H1 (cell line): ENCODE data around the gene KCTD4. TPM values are rescaled to one million over a fixed set of nuclear protein-coding genes. Genes with fewer than 3 reads are reported as not detected.

Source experiments
- CTCF ChIA-PET: fragments of 300-600 bp; sonication (Branson Sonifier 250); formaldehyde crosslinking; loops from one replicate; lab custom pipeline; 2021; ENCODE audit not compliant: partially characterized antibody; lab: Charles Lee
- POLR2A ChIA-PET: fragments of 300-600 bp; sonication (Branson Sonifier 250); formaldehyde crosslinking; loops from one replicate; lab custom pipeline; 2021; ENCODE audit warnings: inconsistent platforms; ENCODE audit not compliant: partially characterized antibody; lab: Charles Lee
- DNase-seq, 2 experiments: peaks; one replicate each; pipeline versions ENCODE4 v3.0.0 to v3.0.0-alpha.2; 2010 to 2022; ENCODE audit warnings: low spot score in 2 of 2, low read depth in 1 of 2, mixed read lengths in 1 of 2
- FAIRE-seq: peaks from 2 replicates; lab custom pipeline; 2011; peaks lifted over from hg19 to GRCh38; lab: Jason Lieb, UNC
- H2AFZ ChIP-seq: 2 replicates; pipeline ENCODE4 v1.8.1; 2012; ENCODE audit warnings: low read length, inconsistent platforms
- H2AK5ac ChIP-seq: 2 replicates; pipeline ENCODE4 v1.6.1; 2013; ENCODE audit warnings: low read depth, low read length
- H2BK120ac ChIP-seq: replicated peaks from 2 replicates; pipeline ENCODE3; 2013; ENCODE audit warnings: low read depth, low read length, inconsistent platforms
- H2BK12ac ChIP-seq: 2 replicates; pipeline ENCODE4 v1.6.1; 2013; ENCODE audit warnings: low read depth, low read length
- H2BK15ac ChIP-seq: 2 replicates; pipeline ENCODE4 v1.6.1; 2013; ENCODE audit warnings: low read length
- H2BK20ac ChIP-seq: 2 replicates; pipeline ENCODE4 v1.6.1; 2013; ENCODE audit warnings: low read length
- H2BK5ac ChIP-seq: 2 replicates; pipeline ENCODE4 v1.6.1; 2013; ENCODE audit warnings: low read depth, low read length
- H3K14ac ChIP-seq: 2 replicates; pipeline ENCODE4 v1.6.1; 2013; ENCODE audit warnings: inconsistent platforms; ENCODE audit not compliant: insufficient read length
- H3K18ac ChIP-seq: 2 replicates; pipeline ENCODE4 v1.6.1; 2013; ENCODE audit warnings: low read length; ENCODE audit errors: extremely low read depth
- H3K23ac ChIP-seq: 2 replicates; pipeline ENCODE4 v1.6.1; 2013; ENCODE audit warnings: inconsistent platforms; ENCODE audit not compliant: insufficient read length
- H3K23me2 ChIP-seq: 2 replicates; pipeline ENCODE4 v1.6.1; 2013; ENCODE audit warnings: low read depth, low read length
- H3K27ac ChIP-seq: 2 replicates; pipeline ENCODE4 v1.6.1; 2011; ENCODE audit warnings: low read depth, low read length, inconsistent platforms
- H3K27me3 ChIP-seq, 4 experiments: replicated peaks in 1 of 4; 1 replicate in 1 of 4; 2 replicates in 3 of 4; pipeline versions ENCODE4 v1.6.1 to v1.8.1; 2011 to 2013; ENCODE audit warnings: low read length in 3 of 4, mild to moderate bottlenecking in 3 of 4, inconsistent platforms in 2 of 4, mixed read lengths in 2 of 4, moderate library complexity in 1 of 4; ENCODE audit not compliant: control insufficient read depth in 3 of 4, insufficient read depth in 3 of 4; ENCODE audit errors: extremely low read depth in 1 of 4
- H3K36me3 ChIP-seq, 4 experiments: 2 replicates each; pipeline versions ENCODE4 v1.6.1 to v1.8.1; 2011 to 2013; ENCODE audit warnings: mild to moderate bottlenecking in 4 of 4, low read length in 3 of 4, moderate library complexity in 2 of 4, control low read depth in 1 of 4, inconsistent platforms in 1 of 4; ENCODE audit not compliant: insufficient read depth in 4 of 4, control insufficient read depth in 2 of 4
- H3K4ac ChIP-seq: replicated peaks from 2 replicates; pipeline ENCODE3; 2013; ENCODE audit warnings: low read length, low read depth, mixed read lengths, inconsistent platforms; ENCODE audit not compliant: insufficient read length
- H3K4me1 ChIP-seq, 4 experiments: replicated peaks in 1 of 4; 1 replicate in 1 of 4; 2 replicates in 3 of 4; pipeline versions ENCODE4 v1.6.1 to v1.8.1; 2011 to 2013; ENCODE audit warnings: low read length in 3 of 4, inconsistent platforms in 2 of 4, mixed read lengths in 1 of 4; ENCODE audit not compliant: insufficient read depth in 4 of 4, control insufficient read depth in 3 of 4
- H3K4me2 ChIP-seq, 2 experiments: 2 replicates each; pipeline versions ENCODE4 v1.6.1 to v1.8.1; 2011 to 2013; ENCODE audit warnings: low read depth in 2 of 2, low read length in 2 of 2, control low read depth in 1 of 2, inconsistent platforms in 1 of 2, mild to moderate bottlenecking in 1 of 2; ENCODE audit not compliant: insufficient read depth in 1 of 2
- H3K4me3 ChIP-seq, 4 experiments: fragments of 200-600, 300-600 bp in 1 of 4; sonication (generic), shearing (Covaris generic), sonication (Bioruptor Twin) in 1 of 4; 2 replicates each; pipeline versions ENCODE4 v1.5.1 to v1.8.1; 2011 to 2016; ENCODE audit warnings: low read length in 4 of 4, low read depth in 3 of 4, control low read depth in 2 of 4, inconsistent platforms in 2 of 4, mild to moderate bottlenecking in 2 of 4, mixed read lengths in 1 of 4, moderate library complexity in 1 of 4; ENCODE audit not compliant: insufficient read depth in 2 of 4; ENCODE audit errors: extremely low read depth in 1 of 4
- H3K56ac ChIP-seq: replicated peaks from 2 replicates; pipeline ENCODE3; 2013; ENCODE audit warnings: low read depth, mild to moderate bottlenecking, mixed read lengths, low read length, inconsistent platforms; ENCODE audit not compliant: insufficient read length
- H3K79me1 ChIP-seq: 2 replicates; pipeline ENCODE4 v1.6.1; 2013; ENCODE audit warnings: low read depth, low read length, control low read depth
- H3K79me2 ChIP-seq, 2 experiments: 2 replicates each; pipeline versions ENCODE4 v1.6.1 to v1.8.1; 2012 to 2013; ENCODE audit warnings: low read length in 2 of 2, mild to moderate bottlenecking in 2 of 2, inconsistent platforms in 1 of 2; ENCODE audit not compliant: insufficient read depth in 2 of 2, control insufficient read depth in 1 of 2
- H3K9ac ChIP-seq, 4 experiments: replicated peaks in 1 of 4; 1 replicate in 1 of 4; 2 replicates in 3 of 4; pipeline versions ENCODE4 v1.6.1 to v1.8.1; 2011 to 2013; ENCODE audit warnings: low read depth in 3 of 4, low read length in 3 of 4, control low read depth in 2 of 4, mild to moderate bottlenecking in 2 of 4, moderate library complexity in 2 of 4, inconsistent platforms in 1 of 4; ENCODE audit errors: extremely low read depth in 1 of 4
- H3K9me3 ChIP-seq, 2 experiments: 2 replicates each; pipeline versions ENCODE4 v1.6.1 to v1.8.1; 2012 to 2013; ENCODE audit warnings: mild to moderate bottlenecking in 2 of 2, moderate library complexity in 2 of 2, control low read depth in 1 of 2, inconsistent platforms in 1 of 2, low read depth in 1 of 2, low read length in 1 of 2, mixed read lengths in 1 of 2; ENCODE audit not compliant: insufficient read depth in 2 of 2
- H4K20me1 ChIP-seq, 2 experiments: replicated peaks in 1 of 2; 2 replicates each; pipeline versions ENCODE3 to v1.8.1; 2011 to 2013; ENCODE audit warnings: inconsistent platforms in 2 of 2, low read length in 2 of 2, mild to moderate bottlenecking in 1 of 2; ENCODE audit not compliant: insufficient read depth in 2 of 2, control insufficient read depth in 1 of 2
- H4K5ac ChIP-seq: 2 replicates; pipeline ENCODE4 v1.6.1; 2013; ENCODE audit warnings: low read length, low read depth, mixed read lengths, inconsistent platforms; ENCODE audit not compliant: insufficient read length
- H4K8ac ChIP-seq: 2 replicates; pipeline ENCODE4 v1.8.0; 2013; ENCODE audit warnings: mild to moderate bottlenecking, moderate library complexity, low read length, inconsistent platforms; ENCODE audit not compliant: insufficient read depth; ENCODE audit errors: extremely low read depth
- H4K91ac ChIP-seq: replicated peaks from 2 replicates; pipeline ENCODE3; 2013; ENCODE audit warnings: low read length, mixed read lengths, inconsistent platforms; ENCODE audit not compliant: insufficient read length
- CBX8 ChIP-seq: fragments of 300-800, 300-1000 bp; sonication (generic); IDR thresholded peaks from 2 replicates; pipeline ENCODE4 v1.7.1; 2016; ENCODE audit warnings: low read depth, low read length, borderline replicate concordance
- CHD2 ChIP-seq: IDR thresholded peaks from 2 replicates; pipeline ENCODE4 v1.6.1; 2012; ENCODE audit warnings: low read length, improper control_type of control experiment
- CREB1 ChIP-seq: IDR thresholded peaks from 2 replicates; pipeline ENCODE4 v1.6.1; 2012; ENCODE audit warnings: inconsistent platforms
- CTCF ChIP-seq, 3 experiments: IDR thresholded peaks; 1 replicate in 2 of 3; 2 replicates in 1 of 3; pipeline versions ENCODE4 v1.5.1 to v1.6.1; 2011; ENCODE audit warnings: low read length in 3 of 3, mild to moderate bottlenecking in 3 of 3, inconsistent platforms in 2 of 3, low read depth in 1 of 3, moderate library complexity in 1 of 3; ENCODE audit not compliant: insufficient read depth in 1 of 3; ENCODE audit errors: control extremely low read depth in 1 of 3
- POLR2AphosphoS5 ChIP-seq: IDR thresholded peaks from 2 replicates; pipeline ENCODE4 v1.6.1; 2011; ENCODE audit warnings: low read depth, low read length
- RFX5 ChIP-seq: IDR thresholded peaks from 2 replicates; pipeline ENCODE4 v1.6.1; 2011; ENCODE audit warnings: low read depth, low read length, improper control_type of control experiment, borderline replicate concordance
- SP2 ChIP-seq: IDR thresholded peaks from 2 replicates; pipeline ENCODE4 v1.6.1; 2012; ENCODE audit warnings: mild to moderate bottlenecking, low read length, inconsistent platforms
- SRF ChIP-seq: IDR thresholded peaks from 2 replicates; pipeline ENCODE4 v1.6.1; 2011; ENCODE audit warnings: mild to moderate bottlenecking, low read depth, low read length, moderate library complexity
- TBP ChIP-seq: IDR thresholded peaks from 2 replicates; pipeline ENCODE4 v1.6.1; 2011; ENCODE audit warnings: low read depth, low read length, improper control_type of control experiment
- TEAD4 ChIP-seq: IDR thresholded peaks from 2 replicates; pipeline ENCODE4 v1.6.1; 2012; ENCODE audit warnings: low read depth, low read length, inconsistent platforms, mixed read lengths
- YY1 ChIP-seq: IDR thresholded peaks from 2 replicates; pipeline ENCODE4 v1.6.1; 2011; ENCODE audit warnings: low read depth, mild to moderate bottlenecking, low read length
- WGBS, 2 experiments: shearing (Covaris generic) in 1 of 2; methylation state at CpG; one replicate each; pipeline versions ENCODE4 v1.1.6 to v1.1.7; 2013 to 2015; ENCODE audit warnings: low lambda C conversion rate in 2 of 2, mixed read lengths in 2 of 2, inconsistent platforms in 1 of 2, low coverage in 1 of 2, missing lambda C conversion rate in 1 of 2; ENCODE audit not compliant: insufficient replicate concordance in 2 of 2, insufficient coverage in 1 of 2, insufficient read length in 1 of 2; ENCODE audit errors: extremely low coverage in 1 of 2, missing lambda C conversion rate in 1 of 2; 5-methylcytosine and 5-hydroxymethylcytosine counted together
- polyA plus RNA-seq, 7 experiments: library from polyadenylated mRNA; depleted of rRNA in 3 of 7; stranded (reverse) in 5 of 7; unstranded in 2 of 7; fragments of >200 nt in 5 of 7; fragments of 200-250 nt in 2 of 7; gene quantifications; 1 replicate in 5 of 7; 2 replicates in 1 of 7; 4 replicates in 1 of 7; pipeline versions ENCODE4 v1.2.1 to v1.2.3, GENCODE V29; 2011 to 2013; ENCODE audit warnings: missing spikeins in 2 of 7, mixed read lengths in 2 of 7
- total RNA-seq: library from RNA; stranded (reverse); fragmentation: NEBNext Ultra II Directional; extraction: Animal tissue kit (Norgen Biotek cat#: 25700); gene quantifications from 2 replicates; pipeline ENCODE4 v1.2.1, GENCODE V29; 2021

Gene KCTD4
- total and polyA plus RNA-seq, 2 of the 8 experiments (the other 6 are each of a cell fraction or from before 2014, with no cell fraction given), result not detected

DNA sequence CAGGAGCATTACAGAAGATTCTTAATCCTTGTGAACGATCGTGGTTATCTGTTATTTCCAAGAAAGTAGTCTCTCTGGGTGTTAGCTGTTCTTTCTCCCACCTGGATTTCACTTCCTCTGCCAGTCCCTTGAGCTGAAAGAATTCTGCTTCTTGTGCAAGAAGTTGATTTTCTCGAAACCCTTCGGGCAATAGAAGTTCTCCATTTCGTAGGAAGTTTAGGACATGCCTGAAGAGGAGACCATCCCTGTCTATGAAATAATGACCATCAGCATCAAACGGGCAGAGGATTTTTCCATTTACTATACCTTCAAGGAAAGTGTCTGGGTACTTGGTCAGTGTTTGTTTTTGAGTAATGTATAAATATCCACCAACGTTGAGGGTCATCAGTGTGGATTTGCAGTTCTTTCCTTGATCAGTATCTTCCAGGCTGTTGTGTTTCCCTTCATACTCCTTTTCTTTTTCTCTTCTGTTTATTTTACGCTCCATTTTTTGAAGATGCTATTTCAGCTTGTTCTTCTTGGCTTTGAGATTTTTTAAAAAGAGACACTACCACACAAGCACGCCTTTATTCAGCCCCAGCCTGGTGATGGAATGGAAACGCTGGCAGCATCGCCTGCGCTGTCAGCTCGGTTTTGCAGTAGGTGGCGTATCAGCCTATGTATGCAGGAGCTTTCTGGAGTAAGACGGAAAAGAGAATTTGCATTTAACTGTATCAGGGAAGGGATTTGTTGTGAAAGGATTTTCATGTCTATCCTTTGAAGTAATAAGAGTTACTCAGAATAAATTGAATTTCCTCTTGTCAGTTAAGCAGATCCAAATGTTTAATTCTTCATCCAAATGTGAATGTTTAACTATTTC, 6.5 kb downstream of the KCTD4 start:
- Histone ChIP-seq H3K36me3 (no peaks in the 10 kb centered on the region), H3K4me2 (no peak overlapping the region), H4K8ac (no peak overlapping the region), H3K79me1 (no peaks in the 10 kb centered on the region; the same call in 1 of the 2 replicates), H3K9me3 (no peaks in the 10 kb centered on the region), H2BK12ac (no peak overlapping the region), H4K5ac (no peak overlapping the region), H3K56ac (no peak overlapping the region), H2AFZ (no peak overlapping the region), H2BK20ac (no peak overlapping the region), H3K9ac (no peak overlapping the region), H4K20me1 (no peaks in the 10 kb centered on the region), H2AK5ac (no peak overlapping the region), H3K18ac (no peak overlapping the region), H3K23me2 (no peaks in the 10 kb centered on the region), H3K23ac (no peak overlapping the region), H3K4me1 (no peaks in the 10 kb centered on the region), H3K79me2 (no peaks in the 10 kb centered on the region; a peak in 1 of 4 replicates), H3K14ac (no peak overlapping the region), H4K91ac (no peak overlapping the region), H3K27ac (no peak overlapping the region), H2BK120ac (no peak overlapping the region), H2BK5ac (no peak overlapping the region), H3K27me3 (no peaks in the 10 kb centered on the region), H3K4ac (no peak overlapping the region), H3K4me3 (no peak overlapping the region), H2BK15ac (no peak overlapping the region)
- DNase-seq (peak in 1 of 2 experiments; percentile 9), FAIRE-seq (peak; percentile 71)
- WGBS, 2 experiments, result 69% methylated on average over 15 of the region's 15 CpGs; no CpG with 5 or more reads in 1 of the 2 experiments
- ChIA-PET POLR2A (interaction anchor here (1.2 kb wide), 1 partner anchor 146 kb away, joined by 3 read pairs; no protein-coding TSS in a partner anchor), CTCF (interaction anchor here (0.7 to 3.1 kb wide), 13 partner anchors 10 to 147 kb away, joined by 3 to 22 read pairs (median 4); no protein-coding TSS in a partner anchor)
- TF ChIP-seq POLR2AphosphoS5 (no peak), SP2 (no peak), TBP (no peak), SRF (no peak), RFX5 (no peak), YY1 (no peak), CHD2 (no peak), CTCF (IDR thresholded peaks at IDR 0.05; ENCODE audit: control extremely low read depth in 1 of 3, insufficient read depth in 1 of 3, low read depth in 1 of 3, low read length in 3 of 3) (peak; percentile 52 to 71 (median 60)), TEAD4 (no peak), CREB1 (no peak), CBX8 (no peak)
